Tibial artery (tissue), 4 donors: ENCODE results near the gene UBE2H.

Experiments used
- DNase-seq, 2 donors: peaks; one replicate each; pipeline ENCODE4 v3.0.0-alpha.2; 2019
- H3K27ac ChIP-seq, 2 donors: fragments of 200-600 bp; sonication (generic) in 1 of 2; 1 replicate in 1 of 2; 2 replicates in 1 of 2; pipeline ENCODE4 v1.5.1; 2018 to 2019; ENCODE audit warnings: mild to moderate bottlenecking in 1 of 2
- H3K27me3 ChIP-seq, 2 donors: fragments of 200-600 bp; sonication (generic) in 1 of 2; one replicate each; pipeline versions ENCODE4 v1.5.1 to v1.6.0; 2016 to 2019
- H3K36me3 ChIP-seq, 3 donors: fragments of 200-600 bp; sonication (generic) in 2 of 3; one replicate each; pipeline ENCODE4 v1.5.1; 2016 to 2019; ENCODE audit warnings: mild to moderate bottlenecking in 2 of 3
- H3K4me1 ChIP-seq, 4 donors: fragments of 200-600 bp; sonication (generic) in 2 of 4; 1 replicate in 3 of 4; 2 replicates in 1 of 4; pipeline ENCODE4 v1.5.1; 2016 to 2019
- H3K4me3 ChIP-seq, 2 donors: fragments of 200-600 bp; sonication (generic) in 1 of 2; 1 replicate in 1 of 2; 2 replicates in 1 of 2; pipeline ENCODE4 v1.5.1; 2018 to 2019; ENCODE audit warnings: mild to moderate bottlenecking in 2 of 2
- H3K9me3 ChIP-seq, 3 donors: fragments of 200-600 bp; sonication (generic) in 1 of 3; one replicate each; pipeline ENCODE4 v1.5.1; 2016 to 2019
- intact Hi-C: fragments of 100-400 bp; cut with DNase I; formaldehyde crosslinking; loops from one replicate; pipeline ENCODE4 v1.15.0; 2023; ENCODE audit warnings: low total_unique reads
- TF ChIP-seq, protein P1 (sequence below), 2 experiments: fragments of 200-600 bp in 1 of 2; fragments of 450-650 bp in 1 of 2; IDR thresholded peaks; one replicate each; pipeline ENCODE4 v1.5.1; 2017 to 2019; ENCODE audit warnings: antibody characterized with exemption in 2 of 2, mild to moderate bottlenecking in 1 of 2, moderate library complexity in 1 of 2

UBE2H gene

DNA sequence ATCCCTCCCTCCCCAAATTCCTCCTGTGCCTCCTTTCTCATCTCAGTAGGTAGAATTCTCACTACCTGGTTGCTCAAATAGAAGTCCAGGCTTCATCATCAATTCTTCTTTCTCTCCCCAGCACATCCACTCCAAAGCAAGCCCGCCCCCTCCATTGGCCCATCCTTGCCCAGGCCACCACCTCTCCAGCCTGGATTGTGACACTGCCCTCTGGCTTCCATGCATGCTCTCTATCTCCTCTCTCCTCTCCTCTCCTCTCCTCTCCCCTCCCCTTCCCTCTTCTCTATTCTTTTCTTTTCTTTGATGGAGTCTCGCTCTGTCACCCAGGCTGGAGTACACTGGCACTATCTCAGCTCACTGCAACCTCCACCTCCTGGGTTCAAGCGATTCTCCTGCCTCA lies 144.9 kb downstream of the UBE2H start:
- no peak for DNase-seq
- H3K36me3 ChIP-seq: no peaks in the 10 kb centered on the region
- intact Hi-C loops: no loop called here
- no peaks in the 10 kb centered on the region for H3K27me3 ChIP-seq
- no peaks in the 10 kb centered on the region for H3K4me1 ChIP-seq
- TF ChIP-seq, protein P1, sequence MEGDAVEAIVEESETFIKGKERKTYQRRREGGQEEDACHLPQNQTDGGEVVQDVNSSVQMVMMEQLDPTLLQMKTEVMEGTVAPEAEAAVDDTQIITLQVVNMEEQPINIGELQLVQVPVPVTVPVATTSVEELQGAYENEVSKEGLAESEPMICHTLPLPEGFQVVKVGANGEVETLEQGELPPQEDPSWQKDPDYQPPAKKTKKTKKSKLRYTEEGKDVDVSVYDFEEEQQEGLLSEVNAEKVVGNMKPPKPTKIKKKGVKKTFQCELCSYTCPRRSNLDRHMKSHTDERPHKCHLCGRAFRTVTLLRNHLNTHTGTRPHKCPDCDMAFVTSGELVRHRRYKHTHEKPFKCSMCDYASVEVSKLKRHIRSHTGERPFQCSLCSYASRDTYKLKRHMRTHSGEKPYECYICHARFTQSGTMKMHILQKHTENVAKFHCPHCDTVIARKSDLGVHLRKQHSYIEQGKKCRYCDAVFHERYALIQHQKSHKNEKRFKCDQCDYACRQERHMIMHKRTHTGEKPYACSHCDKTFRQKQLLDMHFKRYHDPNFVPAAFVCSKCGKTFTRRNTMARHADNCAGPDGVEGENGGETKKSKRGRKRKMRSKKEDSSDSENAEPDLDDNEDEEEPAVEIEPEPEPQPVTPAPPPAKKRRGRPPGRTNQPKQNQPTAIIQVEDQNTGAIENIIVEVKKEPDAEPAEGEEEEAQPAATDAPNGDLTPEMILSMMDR (IDR thresholded peaks at IDR 0.05): no peak
- H3K9me3 ChIP-seq: no peaks in the 10 kb centered on the region
- H3K27ac ChIP-seq: no peak overlapping the region
- H3K4me3 ChIP-seq: no peak overlapping the region

DNA sequence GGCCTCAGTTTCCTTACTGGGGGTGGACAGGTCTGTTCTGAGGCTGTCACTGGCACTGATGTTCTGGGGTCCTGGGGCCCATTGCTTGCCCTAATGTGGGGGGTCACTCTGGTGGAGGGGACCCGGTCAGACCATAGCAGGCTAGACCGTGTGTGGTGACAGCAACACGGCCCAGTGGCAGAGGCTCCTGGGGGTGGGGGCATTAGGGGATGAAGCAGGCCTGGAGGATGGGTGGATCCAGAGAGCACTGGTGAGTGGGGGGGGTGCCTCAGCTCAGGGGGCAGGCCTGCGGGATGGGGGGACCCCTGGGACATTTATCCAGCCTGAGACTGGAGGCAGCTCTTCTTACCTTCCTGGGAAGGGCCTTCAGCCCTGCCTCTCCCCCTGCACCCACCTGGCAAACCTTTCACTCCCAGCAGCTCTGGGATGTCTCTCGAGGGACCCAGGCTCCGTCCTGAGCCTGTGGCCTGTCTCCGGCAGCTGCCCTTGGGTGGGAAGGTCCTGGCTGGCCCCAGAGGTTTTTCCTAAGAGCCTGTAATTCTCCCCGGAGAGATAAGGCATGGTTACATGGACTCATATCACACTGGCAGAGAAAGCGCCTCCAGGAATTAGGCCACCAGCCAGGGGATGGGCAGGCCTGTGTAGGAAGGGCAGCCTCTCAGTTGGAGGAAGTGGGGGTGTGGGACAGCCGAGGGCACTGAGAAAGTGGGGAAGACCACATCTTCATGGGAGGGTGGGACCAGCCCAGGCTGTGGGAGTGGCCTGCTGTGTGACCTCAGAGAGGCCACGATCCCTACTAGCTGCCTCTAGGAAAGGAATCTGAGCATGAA lies 147.7 kb downstream of the UBE2H start:
- Histone ChIP-seq H3K4me3 (no peak overlapping the region), H3K4me1 (no peaks in the 10 kb centered on the region), H3K9me3 (no peaks in the 10 kb centered on the region), H3K36me3 (no peaks in the 10 kb centered on the region), H3K27me3 (peaks cover 0 to 9% of the 10 kb centered on the region in 2 donors), H3K27ac (no peak overlapping the region)
- TF ChIP-seq, protein P1 (IDR thresholded peaks at IDR 0.05): no peak
- intact Hi-C loops: no loop called here
- no peak for DNase-seq

DNA sequence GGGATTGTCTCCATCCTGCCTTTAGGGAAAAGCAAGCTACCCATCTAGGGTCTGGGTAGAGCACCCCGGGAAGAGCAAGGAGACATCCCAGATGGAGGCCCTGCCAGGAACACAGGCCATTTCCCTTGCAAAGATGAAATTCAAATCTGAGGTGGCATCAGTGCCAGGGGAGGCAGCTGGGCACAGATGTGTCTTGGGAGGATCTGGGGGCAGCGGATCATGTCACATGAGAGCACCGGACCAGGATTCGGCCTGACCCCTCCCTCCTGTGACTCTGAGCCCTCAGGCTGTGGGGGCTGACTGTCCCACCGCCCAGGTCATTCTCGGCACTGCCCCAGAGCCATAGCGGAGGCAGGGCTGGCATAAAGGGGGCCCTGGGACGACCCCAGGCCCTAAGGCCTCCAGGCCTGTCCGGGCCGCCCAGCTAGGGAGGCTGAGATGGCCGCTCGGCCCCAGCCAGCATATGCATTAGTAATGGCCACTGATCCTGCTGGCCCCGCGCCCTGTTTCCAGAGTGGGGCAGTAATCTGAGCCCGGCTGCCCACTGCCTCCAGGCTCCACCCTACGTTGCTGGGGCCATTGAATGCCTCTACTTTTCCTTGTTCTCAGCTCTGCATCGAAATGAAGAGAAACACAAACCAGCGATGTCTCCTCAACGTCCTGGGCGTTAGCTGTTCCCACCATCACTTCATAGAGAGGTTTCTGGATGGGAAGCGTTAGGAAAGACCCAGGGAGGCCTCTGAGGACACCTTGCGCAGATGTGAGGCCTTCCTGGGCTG lies 148.5 kb downstream of the UBE2H start:
- Histone ChIP-seq H3K9me3 (no peaks in the 10 kb centered on the region), H3K4me1 (no peaks in the 10 kb centered on the region), H3K36me3 (no peaks in the 10 kb centered on the region), H3K27ac (no peak overlapping the region), H3K27me3 (peaks cover 0 to 18% of the 10 kb centered on the region in 2 donors), H3K4me3 (no peak overlapping the region)
- DNase-seq: no peak
- TF ChIP-seq, protein P1 (IDR thresholded peaks at IDR 0.05): no peak
- intact Hi-C loops: no loop called here

DNA sequence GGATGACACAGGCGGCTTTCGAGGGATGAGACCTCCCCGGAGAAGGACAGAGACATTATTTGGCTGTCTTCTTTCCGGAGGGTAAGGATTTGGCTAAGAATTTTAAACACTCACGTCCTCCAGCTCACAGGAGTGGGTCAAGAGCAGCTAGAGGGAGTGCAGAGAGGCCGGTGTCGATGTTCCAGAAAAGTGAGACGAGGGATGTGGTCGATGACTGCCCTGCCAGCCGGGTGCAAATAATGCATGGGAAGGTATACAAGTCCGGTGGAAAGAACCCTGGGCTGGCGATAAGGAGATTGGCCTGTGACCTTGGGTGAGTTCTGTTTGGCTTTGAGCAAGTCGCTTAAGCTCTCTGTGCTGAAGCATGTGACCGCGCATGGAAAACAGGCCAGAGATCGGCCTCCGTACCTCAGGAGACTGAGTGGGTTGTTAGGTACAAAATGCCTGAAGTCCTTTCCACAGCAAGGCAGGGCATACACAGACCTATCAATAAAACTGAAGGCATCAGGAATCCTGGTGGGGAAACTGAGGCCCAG lies 149.1 kb downstream of the UBE2H start:
- no peaks in the 10 kb centered on the region for H3K4me1 ChIP-seq
- peaks cover 0 to 24% of the 10 kb centered on the region in 2 donors for H3K27me3 ChIP-seq
- no peak overlapping the region for H3K4me3 ChIP-seq
- H3K27ac ChIP-seq: no peak overlapping the region
- no peaks in the 10 kb centered on the region for H3K36me3 ChIP-seq
- DNase-seq: no peak
- H3K9me3 ChIP-seq: no peaks in the 10 kb centered on the region
- TF ChIP-seq, protein P1 (IDR thresholded peaks at IDR 0.05): no peak
- intact Hi-C loops: no loop called here

DNA sequence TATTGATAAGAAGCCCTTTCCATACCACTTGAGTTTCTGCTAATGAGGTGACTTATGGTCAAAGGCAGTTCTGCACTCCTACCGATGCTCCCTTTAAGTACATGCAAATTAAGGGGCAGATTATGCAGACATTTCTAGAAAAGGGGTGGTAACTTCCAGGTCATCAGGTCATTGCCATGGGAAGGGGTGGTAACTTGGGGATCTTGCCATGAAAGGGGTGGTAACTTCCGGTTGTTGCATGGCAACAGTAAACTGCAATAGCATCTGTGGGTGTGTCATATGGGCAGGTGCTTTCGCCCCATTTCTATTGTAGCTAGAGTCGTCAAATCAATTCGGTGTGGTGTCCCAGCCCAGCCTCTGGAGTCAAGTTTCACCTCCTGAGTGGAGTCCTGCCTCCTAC lies 150.9 kb downstream of the UBE2H start:
- no peak for DNase-seq
- Histone ChIP-seq H3K4me3 (no peak overlapping the region), H3K9me3 (no peaks in the 10 kb centered on the region), H3K27me3 (peaks cover 0 to 31% of the 10 kb centered on the region in 2 donors), H3K27ac (no peak overlapping the region), H3K4me1 (no peaks in the 10 kb centered on the region), H3K36me3 (no peaks in the 10 kb centered on the region)
- intact Hi-C loops: no loop called here
- TF ChIP-seq, protein P1 (IDR thresholded peaks at IDR 0.05): no peak
